ENCODE data around the gene ESD. TPM values are rescaled to one million over a fixed set of nuclear protein-coding genes. Genes with fewer than 3 reads are reported as not detected.

ESD gene
- total and polyA plus RNA-seq, 2 experiments from 2014 or later, result 61.0 to 123 TPM

DNA sequence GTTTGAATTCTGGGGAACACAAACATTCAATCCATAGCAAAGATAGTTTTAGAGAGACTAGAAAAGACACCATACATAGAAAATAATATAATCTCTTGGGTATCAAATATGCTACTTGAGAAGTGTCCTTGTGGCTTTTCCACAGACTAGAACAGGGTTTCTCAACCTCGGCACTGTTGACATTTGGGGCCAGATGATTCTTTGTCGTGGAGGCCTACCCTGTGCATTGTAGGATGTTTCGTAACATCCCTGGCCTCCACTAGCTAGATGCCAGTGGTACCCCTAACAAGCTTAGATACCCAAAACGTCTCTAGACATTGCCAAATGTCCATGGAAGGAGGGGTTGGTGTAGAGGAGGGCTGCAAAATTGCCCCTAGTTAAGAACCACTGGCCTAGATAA is 2.2 kb upstream of the ESD start (continued):
- TF ChIP-seq, protein P1, sequence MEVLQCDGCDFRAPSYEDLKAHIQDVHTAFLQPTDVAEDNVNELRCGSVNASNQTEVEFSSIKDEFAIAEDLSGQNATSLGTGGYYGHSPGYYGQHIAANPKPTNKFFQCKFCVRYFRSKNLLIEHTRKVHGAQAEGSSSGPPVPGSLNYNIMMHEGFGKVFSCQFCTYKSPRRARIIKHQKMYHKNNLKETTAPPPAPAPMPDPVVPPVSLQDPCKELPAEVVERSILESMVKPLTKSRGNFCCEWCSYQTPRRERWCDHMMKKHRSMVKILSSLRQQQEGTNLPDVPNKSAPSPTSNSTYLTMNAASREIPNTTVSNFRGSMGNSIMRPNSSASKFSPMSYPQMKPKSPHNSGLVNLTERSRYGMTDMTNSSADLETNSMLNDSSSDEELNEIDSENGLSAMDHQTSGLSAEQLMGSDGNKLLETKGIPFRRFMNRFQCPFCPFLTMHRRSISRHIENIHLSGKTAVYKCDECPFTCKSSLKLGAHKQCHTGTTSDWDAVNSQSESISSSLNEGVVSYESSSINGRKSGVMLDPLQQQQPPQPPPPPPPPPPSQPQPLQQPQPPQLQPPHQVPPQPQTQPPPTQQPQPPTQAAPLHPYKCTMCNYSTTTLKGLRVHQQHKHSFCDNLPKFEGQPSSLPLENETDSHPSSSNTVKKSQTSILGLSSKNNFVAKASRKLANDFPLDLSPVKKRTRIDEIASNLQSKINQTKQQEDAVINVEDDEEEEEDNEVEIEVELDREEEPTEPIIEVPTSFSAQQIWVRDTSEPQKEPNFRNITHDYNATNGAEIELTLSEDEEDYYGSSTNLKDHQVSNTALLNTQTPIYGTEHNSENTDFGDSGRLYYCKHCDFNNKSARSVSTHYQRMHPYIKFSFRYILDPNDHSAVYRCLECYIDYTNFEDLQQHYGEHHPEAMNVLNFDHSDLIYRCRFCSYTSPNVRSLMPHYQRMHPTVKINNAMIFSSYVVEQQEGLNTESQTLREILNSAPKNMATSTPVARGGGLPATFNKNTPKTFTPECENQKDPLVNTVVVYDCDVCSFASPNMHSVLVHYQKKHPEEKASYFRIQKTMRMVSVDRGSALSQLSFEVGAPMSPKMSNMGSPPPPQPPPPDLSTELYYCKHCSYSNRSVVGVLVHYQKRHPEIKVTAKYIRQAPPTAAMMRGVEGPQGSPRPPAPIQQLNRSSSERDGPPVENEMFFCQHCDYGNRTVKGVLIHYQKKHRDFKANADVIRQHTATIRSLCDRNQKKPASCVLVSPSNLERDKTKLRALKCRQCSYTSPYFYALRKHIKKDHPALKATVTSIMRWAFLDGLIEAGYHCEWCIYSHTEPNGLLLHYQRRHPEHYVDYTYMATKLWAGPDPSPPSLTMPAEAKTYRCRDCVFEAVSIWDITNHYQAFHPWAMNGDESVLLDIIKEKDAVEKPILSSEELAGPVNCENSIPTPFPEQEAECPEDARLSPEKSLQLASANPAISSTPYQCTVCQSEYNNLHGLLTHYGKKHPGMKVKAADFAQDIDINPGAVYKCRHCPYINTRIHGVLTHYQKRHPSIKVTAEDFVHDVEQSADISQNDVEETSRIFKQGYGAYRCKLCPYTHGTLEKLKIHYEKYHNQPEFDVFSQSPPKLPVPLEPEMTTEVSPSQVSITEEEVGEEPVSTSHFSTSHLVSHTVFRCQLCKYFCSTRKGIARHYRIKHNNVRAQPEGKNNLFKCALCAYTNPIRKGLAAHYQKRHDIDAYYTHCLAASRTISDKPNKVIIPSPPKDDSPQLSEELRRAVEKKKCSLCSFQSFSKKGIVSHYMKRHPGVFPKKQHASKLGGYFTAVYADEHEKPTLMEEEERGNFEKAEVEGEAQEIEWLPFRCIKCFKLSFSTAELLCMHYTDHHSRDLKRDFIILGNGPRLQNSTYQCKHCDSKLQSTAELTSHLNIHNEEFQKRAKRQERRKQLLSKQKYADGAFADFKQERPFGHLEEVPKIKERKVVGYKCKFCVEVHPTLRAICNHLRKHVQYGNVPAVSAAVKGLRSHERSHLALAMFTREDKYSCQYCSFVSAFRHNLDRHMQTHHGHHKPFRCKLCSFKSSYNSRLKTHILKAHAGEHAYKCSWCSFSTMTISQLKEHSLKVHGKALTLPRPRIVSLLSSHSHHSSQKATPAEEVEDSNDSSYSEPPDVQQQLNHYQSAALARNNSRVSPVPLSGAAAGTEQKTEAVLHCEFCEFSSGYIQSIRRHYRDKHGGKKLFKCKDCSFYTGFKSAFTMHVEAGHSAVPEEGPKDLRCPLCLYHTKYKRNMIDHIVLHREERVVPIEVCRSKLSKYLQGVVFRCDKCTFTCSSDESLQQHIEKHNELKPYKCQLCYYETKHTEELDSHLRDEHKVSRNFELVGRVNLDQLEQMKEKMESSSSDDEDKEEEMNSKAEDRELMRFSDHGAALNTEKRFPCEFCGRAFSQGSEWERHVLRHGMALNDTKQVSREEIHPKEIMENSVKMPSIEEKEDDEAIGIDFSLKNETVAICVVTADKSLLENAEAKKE (CRISPR knock-in tag; IDR thresholded peaks at IDR 0.05), result no peak
- TF ChIP-seq STAT1 (IDR thresholded peaks at IDR 0.05; ENCODE audit: unreplicated experiment), result no peak
- TF ChIP-seq JUNB (IDR thresholded peaks at IDR 0.05; ENCODE audit: unreplicated experiment), result no peak
- TF ChIP-seq, protein P2, sequence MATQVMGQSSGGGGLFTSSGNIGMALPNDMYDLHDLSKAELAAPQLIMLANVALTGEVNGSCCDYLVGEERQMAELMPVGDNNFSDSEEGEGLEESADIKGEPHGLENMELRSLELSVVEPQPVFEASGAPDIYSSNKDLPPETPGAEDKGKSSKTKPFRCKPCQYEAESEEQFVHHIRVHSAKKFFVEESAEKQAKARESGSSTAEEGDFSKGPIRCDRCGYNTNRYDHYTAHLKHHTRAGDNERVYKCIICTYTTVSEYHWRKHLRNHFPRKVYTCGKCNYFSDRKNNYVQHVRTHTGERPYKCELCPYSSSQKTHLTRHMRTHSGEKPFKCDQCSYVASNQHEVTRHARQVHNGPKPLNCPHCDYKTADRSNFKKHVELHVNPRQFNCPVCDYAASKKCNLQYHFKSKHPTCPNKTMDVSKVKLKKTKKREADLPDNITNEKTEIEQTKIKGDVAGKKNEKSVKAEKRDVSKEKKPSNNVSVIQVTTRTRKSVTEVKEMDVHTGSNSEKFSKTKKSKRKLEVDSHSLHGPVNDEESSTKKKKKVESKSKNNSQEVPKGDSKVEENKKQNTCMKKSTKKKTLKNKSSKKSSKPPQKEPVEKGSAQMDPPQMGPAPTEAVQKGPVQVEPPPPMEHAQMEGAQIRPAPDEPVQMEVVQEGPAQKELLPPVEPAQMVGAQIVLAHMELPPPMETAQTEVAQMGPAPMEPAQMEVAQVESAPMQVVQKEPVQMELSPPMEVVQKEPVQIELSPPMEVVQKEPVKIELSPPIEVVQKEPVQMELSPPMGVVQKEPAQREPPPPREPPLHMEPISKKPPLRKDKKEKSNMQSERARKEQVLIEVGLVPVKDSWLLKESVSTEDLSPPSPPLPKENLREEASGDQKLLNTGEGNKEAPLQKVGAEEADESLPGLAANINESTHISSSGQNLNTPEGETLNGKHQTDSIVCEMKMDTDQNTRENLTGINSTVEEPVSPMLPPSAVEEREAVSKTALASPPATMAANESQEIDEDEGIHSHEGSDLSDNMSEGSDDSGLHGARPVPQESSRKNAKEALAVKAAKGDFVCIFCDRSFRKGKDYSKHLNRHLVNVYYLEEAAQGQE (IDR thresholded peaks at IDR 0.05; ENCODE audit: unreplicated experiment), result no peak
- TF ChIP-seq EZH2 (IDR thresholded peaks at IDR 0.05; ENCODE audit: low read depth, unreplicated experiment), result no peak
- no peak for TF ChIP-seq POLR2AphosphoS5 (IDR thresholded peaks at IDR 0.05; ENCODE audit: low read depth)
